ENCODE data around the gene ABT1. TPM values are rescaled to one million over a fixed set of nuclear protein-coding genes. Genes with fewer than 3 reads are reported as not detected.

ABT1 gene
- total and polyA plus RNA-seq, 2 of the 8 experiments (the other 6 are each of a cell fraction or from before 2014, with no cell fraction given), result 20.5 to 30.7 TPM

- Histone ChIP-seq H2AFZ (ENCODE audit: low read length) (peak overlapping the region; percentile 78), H3K56ac (replicated peaks; ENCODE audit: insufficient read length, low read depth, low read length) (no peak overlapping the region), H3K14ac (ENCODE audit: insufficient read length) (no peak overlapping the region), H3K23me2 (ENCODE audit: low read depth, low read length) (peaks cover 4% of the 10 kb centered on the region; the same call in 1 of the 2 replicates), H3K27me3 (replicated peaks in 1 of 4; ENCODE audit: control insufficient read depth in 3 of 4, extremely low read depth in 1 of 4, insufficient read depth in 3 of 4, low read length in 3 of 4) (peaks cover 0 to 4% (median 0%) of the 10 kb centered on the region in 4 experiments; a peak in 2 of 7 replicates), H3K23ac (ENCODE audit: insufficient read length) (no peak overlapping the region), H3K18ac (ENCODE audit: extremely low read depth, low read length) (no peak overlapping the region), H4K5ac (ENCODE audit: insufficient read length, low read depth, low read length) (no peak overlapping the region), H3K9ac (replicated peaks in 1 of 4; ENCODE audit: extremely low read depth in 1 of 4, low read depth in 3 of 4, low read length in 3 of 4) (no peak overlapping the region; a peak in 1 of 7 replicates), H3K4me2 (ENCODE audit: insufficient read depth in 1 of 2, low read depth in 2 of 2, low read length in 2 of 2) (peak overlapping the region; percentile 57 to 71), H2BK15ac (ENCODE audit: low read length) (no peak overlapping the region), H2BK120ac (replicated peaks; ENCODE audit: low read depth, low read length) (no peak overlapping the region), H3K79me1 (ENCODE audit: low read depth, low read length) (no peaks in the 10 kb centered on the region), H3K27ac (ENCODE audit: low read depth, low read length) (no peak overlapping the region), H2AK5ac (ENCODE audit: low read depth, low read length) (no peak overlapping the region), H3K4me3 (ENCODE audit: extremely low read depth in 1 of 4, insufficient read depth in 2 of 4, low read depth in 3 of 4, low read length in 4 of 4) (peak overlapping the region; percentile 50 to 86 (median 72)), H3K4ac (replicated peaks; ENCODE audit: insufficient read length, low read depth, low read length) (no peak overlapping the region), H3K9me3 (ENCODE audit: insufficient read depth in 2 of 2, low read depth in 1 of 2, low read length in 1 of 2) (no peaks in the 10 kb centered on the region), H4K91ac (replicated peaks; ENCODE audit: insufficient read length, low read length) (no peak overlapping the region), H3K79me2 (ENCODE audit: control insufficient read depth in 1 of 2, insufficient read depth in 2 of 2, low read length in 2 of 2) (no peaks in the 10 kb centered on the region), H2BK20ac (ENCODE audit: low read length) (no peak overlapping the region), H2BK12ac (ENCODE audit: low read depth, low read length) (no peak overlapping the region), H3K4me1 (replicated peaks in 1 of 4; ENCODE audit: control insufficient read depth in 3 of 4, insufficient read depth in 4 of 4, low read length in 3 of 4) (no peaks in the 10 kb centered on the region), H3K36me3 (ENCODE audit: control insufficient read depth in 2 of 4, insufficient read depth in 4 of 4, low read length in 3 of 4) (no peaks in the 10 kb centered on the region), H4K8ac (ENCODE audit: extremely low read depth, insufficient read depth, low read length) (no peak overlapping the region), H2BK5ac (ENCODE audit: low read depth, low read length) (no peak overlapping the region), H4K20me1 (replicated peaks in 1 of 2; ENCODE audit: control insufficient read depth in 1 of 2, insufficient read depth in 2 of 2, low read length in 2 of 2) (no peaks in the 10 kb centered on the region)
- 3% methylated on average over 31 of the region's 31 CpGs; no CpG with 5 or more reads in 1 of the 2 experiments for WGBS, 2 experiments (ENCODE audit: extremely low coverage in 1 of 2, insufficient coverage in 1 of 2, insufficient read length in 1 of 2, insufficient replicate concordance in 2 of 2, low coverage in 1 of 2, low lambda C conversion rate in 2 of 2, missing lambda C conversion rate in 1 of 2)
- FAIRE-seq (peak; percentile 90), DNase-seq (ENCODE audit: low read depth in 1 of 2, low spot score in 2 of 2) (peak; percentile 88 to 90)
- CTCF ChIA-PET (ENCODE audit: partially characterized antibody), result interaction anchor here (0.7 to 14.7 kb wide), 5 partner anchors 17 to 400 kb away, joined by 3 to 134 read pairs (median 3); partner anchors contain the start of gene ABT1
- POLR2A ChIA-PET (ENCODE audit: partially characterized antibody), result interaction anchor here (1.0 to 4.1 kb wide), 5 partner anchors 17 to 361 kb away, joined by 3 to 29 read pairs (median 6); a partner anchor contains a TSS
- TF ChIP-seq TAF7 (optimal IDR thresholded peaks at IDR 0.05; ENCODE audit: borderline replicate concordance, low read depth, low read length) (no peak), CEBPB (IDR thresholded peaks at IDR 0.05; ENCODE audit: low read depth, low read length) (peak; percentile 55; the same call in 1 of the 2 replicates)
Measured at GRCh38 chr6:26576929-26577719, 19.6 kb upstream of the ABT1 start.
